HFF-Myc (cell line): Measurements from ENCODE around the gene CNGA3.

Source experiments
- DNase-seq: peaks from one replicate; pipeline ENCODE4 v3.0.0-alpha.2; 2011; ENCODE audit warnings: low read depth; ENCODE audit errors: extremely low read depth
- H3K4me3 ChIP-seq: replicated peaks from 2 replicates; pipeline ENCODE4 v1.5.1; 2011; ENCODE audit warnings: low read depth, mild to moderate bottlenecking, control low read depth, low read length
- TF ChIP-seq, protein P1 (sequence below): IDR thresholded peaks from 2 replicates; pipeline ENCODE4 v1.5.1; 2012; ENCODE audit warnings: mild to moderate bottlenecking, low read depth, low read length, control low read depth; ENCODE audit errors: missing control alignments

CNGA3 gene

DNA sequence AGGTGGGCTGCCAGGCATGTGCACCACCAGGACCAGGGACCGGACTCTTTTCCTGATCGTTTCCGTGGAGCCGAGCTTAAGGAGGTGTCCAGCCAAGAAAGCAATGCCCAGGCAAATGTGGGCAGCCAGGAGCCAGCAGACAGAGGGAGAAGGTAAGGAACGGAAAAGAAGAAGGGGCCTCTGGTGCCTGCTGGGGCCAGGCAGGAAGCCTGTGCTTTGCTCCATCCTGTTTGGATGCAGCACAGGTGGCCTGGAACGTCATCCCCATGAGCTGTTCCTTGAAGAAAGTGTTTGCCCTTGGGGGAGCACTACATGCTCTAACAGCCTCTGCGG is 33.9 kb downstream of the CNGA3 start:
- TF ChIP-seq, protein P1, sequence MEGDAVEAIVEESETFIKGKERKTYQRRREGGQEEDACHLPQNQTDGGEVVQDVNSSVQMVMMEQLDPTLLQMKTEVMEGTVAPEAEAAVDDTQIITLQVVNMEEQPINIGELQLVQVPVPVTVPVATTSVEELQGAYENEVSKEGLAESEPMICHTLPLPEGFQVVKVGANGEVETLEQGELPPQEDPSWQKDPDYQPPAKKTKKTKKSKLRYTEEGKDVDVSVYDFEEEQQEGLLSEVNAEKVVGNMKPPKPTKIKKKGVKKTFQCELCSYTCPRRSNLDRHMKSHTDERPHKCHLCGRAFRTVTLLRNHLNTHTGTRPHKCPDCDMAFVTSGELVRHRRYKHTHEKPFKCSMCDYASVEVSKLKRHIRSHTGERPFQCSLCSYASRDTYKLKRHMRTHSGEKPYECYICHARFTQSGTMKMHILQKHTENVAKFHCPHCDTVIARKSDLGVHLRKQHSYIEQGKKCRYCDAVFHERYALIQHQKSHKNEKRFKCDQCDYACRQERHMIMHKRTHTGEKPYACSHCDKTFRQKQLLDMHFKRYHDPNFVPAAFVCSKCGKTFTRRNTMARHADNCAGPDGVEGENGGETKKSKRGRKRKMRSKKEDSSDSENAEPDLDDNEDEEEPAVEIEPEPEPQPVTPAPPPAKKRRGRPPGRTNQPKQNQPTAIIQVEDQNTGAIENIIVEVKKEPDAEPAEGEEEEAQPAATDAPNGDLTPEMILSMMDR, result no peak
- no peak for DNase-seq
- no peak overlapping the region for H3K4me3 ChIP-seq

DNA sequence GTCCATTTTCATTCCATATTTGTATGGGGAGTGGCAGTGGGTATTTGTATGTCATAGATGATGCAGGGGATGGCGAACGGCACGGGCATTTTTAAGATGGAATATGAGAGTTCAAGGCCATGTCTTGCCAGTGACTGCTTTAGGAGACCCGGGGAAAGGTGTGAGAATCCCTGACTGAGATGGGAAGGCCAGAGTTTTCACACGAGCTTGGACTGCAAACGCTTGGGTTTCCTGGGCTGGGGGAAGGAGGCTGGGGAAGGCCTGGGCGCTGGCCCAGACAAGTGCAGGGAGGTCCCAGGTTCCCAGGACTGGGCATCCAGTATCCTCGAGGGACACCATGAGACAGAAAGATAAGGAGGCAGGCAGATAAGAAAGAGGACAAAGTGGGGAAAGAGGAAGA is 35.2 kb downstream of the CNGA3 start:
- no peak overlapping the region for H3K4me3 ChIP-seq
- TF ChIP-seq, protein P1, result no peak
- no peak for DNase-seq

DNA sequence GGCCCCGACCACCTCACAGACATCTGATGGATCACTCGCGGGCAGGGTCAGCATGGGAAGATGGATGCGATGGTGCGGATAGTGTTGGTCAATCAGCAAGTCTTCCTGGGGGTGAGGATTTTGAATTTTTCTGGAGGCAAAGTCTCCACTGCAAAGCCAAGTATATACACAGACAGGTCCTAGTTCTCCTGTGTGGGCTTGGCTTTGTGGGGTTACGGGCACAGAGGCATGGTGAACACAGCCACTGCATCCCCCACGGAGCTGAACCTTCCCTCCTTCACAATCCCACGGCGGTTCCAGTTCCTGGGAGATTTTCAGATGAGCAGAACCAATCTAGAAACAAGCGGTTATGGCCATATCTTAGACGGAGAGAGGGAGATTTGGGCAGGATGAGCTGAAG is 35.8 kb downstream of the CNGA3 start:
- DNase-seq, result no peak
- H3K4me3 ChIP-seq, result no peak overlapping the region
- TF ChIP-seq, protein P1, result no peak

DNA sequence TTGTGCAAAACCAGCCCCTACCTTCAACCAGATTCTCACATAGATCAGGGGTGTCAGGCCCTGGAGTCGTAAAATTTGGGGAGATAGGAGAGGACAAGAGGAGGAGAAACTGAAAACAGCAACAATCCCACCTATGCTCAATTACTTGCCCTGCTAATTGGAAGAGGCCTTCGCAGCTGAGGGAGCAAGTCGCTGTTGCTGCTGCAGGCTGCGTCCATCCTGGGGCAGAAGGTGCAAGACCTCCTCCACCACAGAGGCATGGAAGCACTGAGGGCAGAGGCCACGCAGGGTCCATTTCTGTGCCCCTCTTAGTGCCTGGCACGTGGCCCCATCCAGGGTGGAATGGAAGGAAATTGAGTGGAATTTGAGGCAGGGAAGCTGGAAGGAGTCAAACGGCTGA is 36.5 kb downstream of the CNGA3 start:
- DNase-seq, result no peak

DNA sequence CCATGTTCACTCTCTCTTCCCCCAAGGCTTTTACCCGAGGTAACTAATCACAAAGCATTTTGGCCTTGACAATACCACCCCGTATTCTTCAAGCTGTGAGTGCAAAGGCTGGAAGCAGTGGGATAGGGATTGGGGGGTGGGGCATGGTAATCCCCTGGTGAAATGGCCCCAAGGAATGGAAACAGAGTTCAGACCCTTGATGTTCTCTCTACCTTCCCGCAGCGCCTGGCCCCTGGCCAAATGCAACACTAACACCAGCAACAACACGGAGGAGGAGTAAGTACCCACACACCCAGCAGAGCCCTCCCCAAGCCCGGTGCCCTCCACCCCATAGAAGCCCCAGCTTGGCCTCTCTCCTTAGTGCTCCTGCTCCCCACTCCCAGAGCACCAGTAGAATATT is 36.9 kb downstream of the CNGA3 start:
- no peak for DNase-seq
- H3K4me3 ChIP-seq, result no peak overlapping the region
- TF ChIP-seq, protein P1, result no peak

More for the DNA sequence above, 36.5 kb downstream of the CNGA3 start:
- no peak overlapping the region for H3K4me3 ChIP-seq
- TF ChIP-seq, protein P1, result no peak

DNA sequence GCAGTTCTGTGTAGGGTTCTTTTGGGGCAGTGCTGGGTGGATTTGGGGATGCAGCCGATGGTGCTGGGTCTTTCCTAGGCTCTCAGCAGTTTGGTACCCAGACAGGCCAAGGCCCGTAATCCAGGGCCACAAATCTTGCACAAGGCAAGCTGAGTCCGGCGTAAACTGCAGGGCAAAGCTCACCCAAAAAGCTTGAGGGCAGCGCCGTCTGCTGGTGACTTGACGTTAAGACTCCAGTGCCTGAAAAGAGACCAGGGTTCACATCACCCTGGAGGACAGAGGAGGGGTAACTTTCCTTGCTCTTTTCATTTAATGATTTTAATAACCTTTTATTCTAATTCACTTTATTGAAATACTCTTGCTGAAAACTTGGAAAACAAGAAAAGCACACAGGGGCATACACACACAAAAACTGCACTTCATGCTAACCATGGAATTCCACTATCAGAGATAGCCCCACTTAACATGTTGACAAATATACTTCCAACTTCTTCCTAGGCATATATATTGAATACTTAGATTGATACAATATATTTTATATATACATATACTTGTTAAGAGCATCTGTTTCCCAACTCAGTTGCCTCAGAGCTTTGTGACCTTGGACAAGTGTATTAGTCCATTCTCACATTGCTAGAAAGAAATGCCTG is 38.9 kb downstream of the CNGA3 start:
- TF ChIP-seq, protein P1, result peak; percentile 100
- DNase-seq, result peak; percentile 26
- no peak overlapping the region for H3K4me3 ChIP-seq

DNA sequence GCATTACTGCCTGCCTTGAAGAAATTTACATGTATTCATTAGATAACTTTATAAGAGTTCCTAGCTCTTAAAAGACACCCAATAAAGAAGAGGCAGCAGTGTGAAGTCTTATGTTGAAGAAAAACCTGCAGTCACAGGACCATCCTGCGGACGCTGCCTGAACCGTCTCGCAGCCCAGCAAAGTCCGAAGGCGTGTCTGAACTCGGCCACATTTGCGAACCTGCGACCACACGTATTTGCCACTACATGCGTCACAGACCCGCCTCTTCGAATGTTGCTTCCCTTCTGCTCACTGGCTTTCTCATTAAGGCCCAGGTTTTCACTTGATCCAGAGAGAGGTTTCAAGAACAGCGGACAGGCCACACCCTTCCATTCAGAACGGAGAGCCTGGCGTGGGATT is 41.2 kb downstream of the CNGA3 start:
- no peak for DNase-seq
- TF ChIP-seq, protein P1, result no peak

More for the DNA sequence above, 41.2 kb downstream of the CNGA3 start:
- H3K4me3 ChIP-seq, result no peak overlapping the region
